GM19467 (cell line): ENCODE data around the gene IDI2.

Experiments used
- ATAC-seq: cut with Tn5 transposase; IDR thresholded peaks from one replicate; pipeline ENCODE4 v1.9.1; 2021; ENCODE audit warnings: mild to moderate bottlenecking, moderate library complexity; ENCODE audit not compliant: unreplicated experiment

The IDI2 gene

GRCh38 chr10:985361-985760, 40.3 kb downstream of the IDI2 start:
- no peak for ATAC-seq

GRCh38 chr10:983971-984655, 41.5 kb downstream of the IDI2 start:
- no peak for ATAC-seq

DNA sequence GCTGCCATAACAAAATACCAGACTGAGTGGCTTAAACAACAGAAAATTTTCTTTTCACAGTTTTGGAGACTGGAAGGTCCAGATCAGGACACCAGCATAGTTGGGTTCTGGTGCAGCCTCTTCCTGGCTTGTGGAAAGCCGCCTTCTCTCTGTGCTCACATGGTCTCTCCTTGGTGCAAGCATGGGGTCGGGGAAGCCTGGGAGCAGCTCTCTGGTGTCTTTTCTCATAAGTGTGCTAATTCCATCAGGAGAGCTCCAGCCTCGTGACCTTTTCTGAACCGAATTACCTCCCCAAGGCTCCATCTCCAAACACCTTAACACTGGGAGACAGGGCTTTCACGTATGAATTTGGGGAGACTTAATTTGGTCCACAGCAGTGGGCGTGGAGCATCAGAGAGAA, 42.3 kb downstream of the IDI2 start:
- ATAC-seq: no peak

DNA sequence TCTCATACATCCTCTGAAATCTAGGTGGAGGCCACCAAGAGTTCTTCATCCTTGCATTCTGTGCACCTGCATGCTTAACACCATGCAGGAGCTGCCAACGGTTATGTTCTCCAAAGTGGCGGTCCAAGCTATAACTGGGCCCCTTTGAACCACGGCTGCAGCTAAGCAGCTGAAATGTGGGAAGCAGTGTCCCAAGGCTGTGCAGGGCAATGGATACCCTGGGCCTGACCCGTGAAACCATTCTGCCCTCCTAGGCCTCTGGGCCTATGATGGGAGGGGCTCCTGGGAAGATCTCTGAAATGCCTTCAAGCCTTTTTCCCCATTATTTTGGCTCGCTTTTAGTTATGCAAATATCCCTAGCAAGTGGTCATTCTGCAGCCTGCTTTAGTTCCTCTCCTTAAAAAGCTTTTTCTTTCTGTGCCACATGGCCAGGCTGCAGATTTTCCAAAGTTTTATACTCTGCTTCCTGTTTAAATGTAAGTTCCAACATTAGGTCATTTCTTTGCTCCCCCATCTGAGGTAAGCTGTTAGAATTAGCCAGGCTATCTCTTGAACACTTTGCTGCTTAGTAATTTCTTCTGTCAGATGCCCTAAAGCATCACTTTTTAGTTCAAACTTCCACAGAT, 45.1 kb downstream of the IDI2 start:
- no peak for ATAC-seq

- no peak for ATAC-seq
Measured at GRCh38 chr10:978826-979421, 46.7 kb downstream of the IDI2 start.

GRCh38 chr10:976316-976715, 49.3 kb downstream of the IDI2 start:
- no peak for ATAC-seq

DNA sequence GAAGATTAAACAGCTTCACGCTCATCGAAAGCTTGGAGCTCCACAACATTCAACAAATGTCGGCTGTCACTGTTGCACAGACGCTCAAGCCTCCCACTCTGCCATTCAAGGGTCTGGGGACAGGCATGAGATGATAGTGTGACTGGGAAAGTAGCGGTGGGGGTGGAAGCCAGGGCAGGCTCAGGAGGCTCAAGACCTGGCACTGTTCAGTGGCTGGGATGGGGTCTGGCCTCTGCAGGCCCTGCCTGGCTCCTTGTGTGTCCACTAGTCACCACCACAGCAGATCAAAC, 50.9 kb downstream of the IDI2 start:
- no peak for ATAC-seq

GRCh38 chr10:974038-974784, 51.4 kb downstream of the IDI2 start:
- ATAC-seq: no peak

GRCh38 chr10:972763-973162, 52.9 kb downstream of the IDI2 start:
- ATAC-seq: no peak

DNA sequence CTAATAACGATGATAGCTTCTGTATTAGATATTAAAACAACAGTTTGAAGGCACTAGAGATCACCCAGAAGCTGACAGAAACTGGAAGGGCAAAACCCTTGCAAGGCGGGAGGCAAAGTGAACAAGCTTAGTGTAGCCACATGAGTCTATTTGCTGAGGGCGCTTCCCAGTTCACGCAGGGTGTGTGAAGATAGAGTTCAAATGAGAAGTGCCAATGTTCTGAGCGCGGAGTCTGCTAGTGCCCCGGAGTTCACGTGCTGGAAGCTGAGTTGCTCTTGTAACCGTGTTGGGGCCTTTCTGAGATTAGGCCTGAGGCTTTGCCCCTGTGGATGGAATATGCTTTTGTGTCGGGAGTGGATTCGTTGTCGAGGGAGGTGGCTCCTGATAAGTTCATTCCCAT, 54.0 kb downstream of the IDI2 start:
- no peak for ATAC-seq

GRCh38 chr10:971150-971542, 54.5 kb downstream of the IDI2 start:
- ATAC-seq: no peak

GRCh38 chr10:970311-971149, 55.1 kb downstream of the IDI2 start:
- no peak for ATAC-seq

DNA sequence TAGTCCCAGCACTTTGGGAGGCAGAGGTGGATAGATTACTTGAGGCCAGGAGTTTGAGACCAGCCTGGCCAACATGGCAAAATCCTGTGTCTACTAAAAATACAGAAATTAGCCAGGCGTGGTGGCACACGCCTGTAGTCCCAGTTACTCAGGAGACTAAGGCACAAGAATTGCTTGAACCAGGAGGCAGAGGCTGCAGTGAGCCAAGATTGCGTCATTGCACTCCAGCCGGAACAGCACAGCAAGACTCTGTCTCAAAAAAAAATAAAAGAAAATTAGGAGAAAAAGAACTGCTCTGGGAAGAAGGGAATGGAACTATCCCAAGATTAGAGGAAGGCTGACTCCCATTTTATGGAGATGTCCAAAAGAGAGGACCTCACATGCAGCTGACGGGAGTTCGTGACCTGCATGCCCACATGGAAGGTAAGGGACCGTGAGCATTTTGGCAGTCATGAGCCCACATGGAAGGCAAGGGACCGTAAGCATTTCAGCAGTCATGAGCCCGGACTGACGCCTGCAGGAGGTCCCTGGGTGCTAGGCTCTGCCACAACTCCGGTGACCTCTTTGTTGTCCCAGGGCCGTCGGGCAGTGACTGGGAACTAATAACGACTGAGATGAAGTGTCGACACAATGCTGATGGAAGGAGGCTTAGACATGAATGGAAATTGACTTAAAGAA, 56.0 kb downstream of the IDI2 start:
- no peak for ATAC-seq
